Common myeloid progenitor, CD34-positive (primary cell): ENCODE results near the gene ZNF775.

Experiments
- CTCF ChIA-PET: fragments of 350-600 bp; sonication (Branson Sonifier 250); formaldehyde crosslinking; loops from one replicate; lab custom pipeline; 2021; ENCODE audit warnings: antibody characterized with exemption; lab: Charles Lee
- POLR2A ChIA-PET: fragments of 350-600 bp; sonication (Branson Sonifier 250); formaldehyde crosslinking; loops from one replicate; lab custom pipeline; 2021; ENCODE audit warnings: antibody characterized with exemption; lab: Charles Lee
- DNase-seq, 3 donors: peaks; one replicate each; pipeline versions ENCODE4 v3.0.0 to v3.0.0-alpha.2; 2013
- H3K27ac ChIP-seq, 2 experiments: 1 replicate in 1 of 2; 2 replicates in 1 of 2; pipeline ENCODE4 v1.7.0; 2013; ENCODE audit warnings: inconsistent platforms in 2 of 2, low read length in 2 of 2, mild to moderate bottlenecking in 2 of 2, low read depth in 1 of 2, moderate library complexity in 1 of 2; ENCODE audit not compliant: severe bottlenecking in 2 of 2, insufficient read depth in 1 of 2, poor library complexity in 1 of 2
- H3K27me3 ChIP-seq, 5 experiments: replicated peaks in 2 of 5; 1 replicate in 3 of 5; 2 replicates in 2 of 5; pipeline versions ENCODE4 v1.6.1 to v1.7.0; 2013; ENCODE audit warnings: low read length in 4 of 5, mild to moderate bottlenecking in 2 of 5, moderate library complexity in 2 of 5, inconsistent platforms in 1 of 5; ENCODE audit not compliant: insufficient read depth in 5 of 5, control insufficient read depth in 4 of 5
- H3K36me3 ChIP-seq, 4 experiments: 1 replicate in 2 of 4; 2 replicates in 2 of 4; pipeline versions ENCODE4 v1.6.1 to v1.7.0; 2013; ENCODE audit warnings: low read length in 3 of 4, control low read depth in 1 of 4, mild to moderate bottlenecking in 1 of 4; ENCODE audit not compliant: control insufficient read depth in 4 of 4, insufficient read depth in 4 of 4
- H3K4me1 ChIP-seq, 4 experiments: 1 replicate in 3 of 4; 2 replicates in 1 of 4; pipeline versions ENCODE4 v1.6.1 to v1.7.1; 2013; ENCODE audit warnings: low read length in 3 of 4, mild to moderate bottlenecking in 3 of 4, control low read depth in 1 of 4, inconsistent platforms in 1 of 4, moderate library complexity in 1 of 4; ENCODE audit not compliant: control insufficient read depth in 4 of 4, insufficient read depth in 4 of 4; ENCODE audit errors: control extremely low read depth in 1 of 4
- H3K4me3 ChIP-seq, 7 experiments: 1 replicate in 4 of 7; 2 replicates in 3 of 7; pipeline versions ENCODE4 v1.5.1 to v1.7.0; 2013; ENCODE audit warnings: mild to moderate bottlenecking in 7 of 7, low read length in 6 of 7, moderate library complexity in 6 of 7, inconsistent platforms in 2 of 7, low read depth in 2 of 7, control low read depth in 1 of 7; ENCODE audit not compliant: insufficient read depth in 4 of 7, control insufficient read depth in 1 of 7; ENCODE audit errors: extremely low read depth in 1 of 7
- H3K9me3 ChIP-seq, 5 experiments: 1 replicate in 4 of 5; 2 replicates in 1 of 5; pipeline versions ENCODE4 v1.6.1 to v1.7.1; 2013; ENCODE audit warnings: low read length in 4 of 5, mild to moderate bottlenecking in 2 of 5, inconsistent platforms in 1 of 5, low read depth in 1 of 5, moderate library complexity in 1 of 5; ENCODE audit not compliant: control insufficient read depth in 4 of 5, insufficient read depth in 2 of 5; ENCODE audit errors: control extremely low read depth in 1 of 5
- WGBS: methylation state at CpG from one replicate; pipeline ENCODE4 v1.1.5; 2013; ENCODE audit not compliant: insufficient coverage; 5-methylcytosine and 5-hydroxymethylcytosine counted together

The ZNF775 gene

DNA sequence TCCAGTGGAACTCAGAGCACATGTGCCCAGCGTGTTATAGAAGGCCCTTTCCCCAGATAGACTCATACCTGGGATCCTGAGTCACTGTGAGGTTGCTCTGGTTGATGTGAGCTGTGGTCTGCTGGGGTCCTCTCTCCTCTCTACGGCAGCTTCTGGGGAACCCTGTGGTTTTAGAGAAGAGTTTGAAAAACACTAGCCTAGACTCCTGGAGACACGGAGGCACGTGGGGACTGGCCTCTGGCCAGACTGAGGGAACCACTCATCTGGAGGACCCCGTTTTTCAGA, 10.3 kb downstream of the ZNF775 start:
- no peak for DNase-seq
- H3K27ac ChIP-seq, result no peak overlapping the region
- POLR2A ChIA-PET, result interaction anchor here (1.5 kb wide), 1 partner anchor 15 kb away, joined by 6 read pairs; a partner anchor contains a TSS
- peaks cover 0 to 8% (median 0%) of the 10 kb centered on the region in 4 experiments for H3K4me1 ChIP-seq
- H3K27me3 ChIP-seq, result no peaks in the 10 kb centered on the region
- H3K36me3 ChIP-seq, result peaks cover 0 to 9% (median 8%) of the 10 kb centered on the region in 4 experiments
- no peaks in the 10 kb centered on the region for H3K9me3 ChIP-seq
- CTCF ChIA-PET, result interaction anchor here (0.6 to 1.9 kb wide), 9 partner anchors 11 to 104 kb away, joined by 3 to 7 read pairs (median 4); partner anchors contain the start of gene ZNF775
- 100% methylated on average over 1 of the region's 5 CpGs for WGBS
- H3K4me3 ChIP-seq, result no peak overlapping the region

DNA sequence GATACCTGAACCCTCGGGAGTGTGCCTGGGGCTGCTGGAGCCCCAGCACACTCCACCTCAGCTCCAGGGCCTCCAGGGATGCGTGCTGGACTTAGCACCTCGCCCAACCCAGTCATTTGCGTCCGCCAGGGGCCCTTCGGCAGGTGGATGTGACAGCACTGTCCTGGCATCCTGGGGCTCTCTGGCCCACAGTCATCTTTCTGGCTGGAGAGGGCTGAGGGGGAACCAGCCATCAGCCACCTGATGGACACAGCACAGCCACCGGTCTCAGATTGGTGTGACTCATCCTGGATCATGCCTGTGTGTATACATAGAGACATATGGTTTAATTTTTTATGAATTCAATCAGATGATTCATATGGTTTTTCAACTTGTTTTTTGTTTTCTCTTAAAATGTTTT, 11.1 kb downstream of the ZNF775 start:
- Histone ChIP-seq H3K27ac (no peak overlapping the region), H3K27me3 (no peaks in the 10 kb centered on the region), H3K9me3 (no peaks in the 10 kb centered on the region), H3K4me1 (peaks cover 0 to 3% (median 0%) of the 10 kb centered on the region in 4 experiments), H3K4me3 (no peak overlapping the region), H3K36me3 (peaks cover 0 to 9% (median 8%) of the 10 kb centered on the region in 4 experiments)
- CTCF ChIA-PET, result no interaction called here
- POLR2A ChIA-PET, result no interaction called here
- no peak for DNase-seq
- whole genome bisulfite sequencing, result 98% methylated on average over 7 of the region's 7 CpGs

DNA sequence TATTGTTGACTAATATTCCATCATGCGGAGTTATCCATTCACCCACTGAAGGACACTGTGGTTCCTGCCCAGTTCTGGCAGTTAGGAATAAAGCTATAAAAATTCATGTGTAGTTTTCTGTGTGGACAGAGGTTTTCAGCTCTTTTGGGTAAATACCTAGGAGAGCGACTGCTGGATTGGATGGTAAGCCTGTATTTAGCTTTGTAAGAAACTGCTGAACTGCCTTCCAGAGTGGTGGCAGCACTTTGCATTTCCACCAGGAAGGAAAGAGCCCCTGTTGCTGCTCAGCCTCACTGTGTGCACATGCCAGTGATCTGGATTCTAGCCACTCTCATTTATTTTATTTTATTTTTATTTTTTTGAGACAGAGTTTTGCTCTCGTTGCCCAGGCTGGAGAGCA, 14.2 kb downstream of the ZNF775 start:
- ChIA-PET POLR2A (interaction anchor here (0.7 kb wide), 1 partner anchor 397 kb away, joined by 3 read pairs; no protein-coding TSS in a partner anchor), CTCF (interaction anchor here (0.7 to 2.1 kb wide), 8 partner anchors 9 to 38 kb away, joined by 3 to 8 read pairs (median 3); a partner anchor contains a TSS)
- Histone ChIP-seq H3K27me3 (no peaks in the 10 kb centered on the region), H3K27ac (no peak overlapping the region), H3K4me3 (no peak overlapping the region), H3K36me3 (peaks cover 0 to 30% (median 20%) of the 10 kb centered on the region in 4 experiments), H3K9me3 (no peaks in the 10 kb centered on the region), H3K4me1 (peaks cover 0 to 3% (median 0%) of the 10 kb centered on the region in 4 experiments)
- WGBS, result 100% methylated on average over 1 of the region's 3 CpGs
- no peak for DNase-seq

DNA sequence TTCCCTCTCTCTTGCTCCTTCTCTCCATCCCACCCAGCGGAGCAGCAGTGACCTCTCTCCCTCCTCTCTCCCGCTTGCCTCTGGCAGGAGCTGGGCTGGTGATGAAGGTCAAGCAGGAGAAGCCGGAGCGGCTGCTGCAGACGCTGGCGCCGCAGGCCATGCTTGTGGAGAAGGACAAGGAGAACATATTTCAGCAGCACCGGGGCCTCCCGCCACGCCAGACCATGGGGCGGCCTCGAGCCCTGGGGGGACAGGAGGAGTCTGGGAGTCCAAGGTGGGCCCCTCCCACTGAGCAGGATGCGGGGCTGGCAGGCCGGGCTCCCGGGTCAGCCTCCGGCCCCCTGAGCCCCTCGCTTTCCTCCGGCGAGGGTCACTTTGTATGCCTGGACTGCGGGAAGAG, 17.3 kb downstream of the ZNF775 start:
- no peak for DNase-seq
- Histone ChIP-seq H3K9me3 (no peaks in the 10 kb centered on the region), H3K36me3 (peaks cover 0 to 32% (median 16%) of the 10 kb centered on the region in 4 experiments), H3K27me3 (no peaks in the 10 kb centered on the region), H3K4me1 (no peaks in the 10 kb centered on the region), H3K4me3 (no peak overlapping the region), H3K27ac (no peak overlapping the region)
- CTCF ChIA-PET, result interaction anchor here (1.0 to 1.9 kb wide), 3 partner anchors 8 to 13 kb away, joined by 3 to 6 read pairs (median 5); no protein-coding TSS in a partner anchor
- POLR2A ChIA-PET, result no interaction called here
- 96% methylated on average over 17 of the region's 20 CpGs for WGBS

DNA sequence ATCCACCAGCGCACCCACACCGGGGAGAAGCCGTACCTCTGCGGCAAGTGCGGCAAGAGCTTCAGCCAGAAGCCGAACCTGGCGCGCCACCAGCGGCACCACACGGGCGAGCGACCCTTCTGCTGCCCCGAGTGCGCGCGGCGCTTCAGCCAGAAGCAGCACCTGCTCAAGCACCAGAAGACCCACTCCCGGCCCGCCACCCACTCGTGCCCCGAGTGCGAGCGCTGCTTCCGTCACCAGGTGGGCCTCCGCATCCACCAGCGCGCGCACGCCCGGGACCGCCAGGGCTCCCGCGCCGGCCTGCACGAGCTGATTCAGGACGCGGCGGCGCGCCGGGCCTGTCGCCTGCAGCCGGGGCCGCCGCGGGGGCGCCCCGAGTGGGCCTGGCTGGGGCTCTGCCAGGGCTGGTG, 17.7 kb downstream of the ZNF775 start:
- WGBS, result 97% methylated on average over 44 of the region's 48 CpGs
- Histone ChIP-seq H3K4me1 (no peaks in the 10 kb centered on the region), H3K36me3 (peaks cover 0 to 32% (median 16%) of the 10 kb centered on the region in 4 experiments), H3K27ac (no peak overlapping the region), H3K9me3 (no peaks in the 10 kb centered on the region), H3K4me3 (no peak overlapping the region), H3K27me3 (no peaks in the 10 kb centered on the region)
- no peak for DNase-seq
- POLR2A ChIA-PET, result no interaction called here
- CTCF ChIA-PET, result interaction anchor here (1.0 to 1.9 kb wide), 3 partner anchors 8 to 13 kb away, joined by 3 to 6 read pairs (median 5); no protein-coding TSS in a partner anchor

DNA sequence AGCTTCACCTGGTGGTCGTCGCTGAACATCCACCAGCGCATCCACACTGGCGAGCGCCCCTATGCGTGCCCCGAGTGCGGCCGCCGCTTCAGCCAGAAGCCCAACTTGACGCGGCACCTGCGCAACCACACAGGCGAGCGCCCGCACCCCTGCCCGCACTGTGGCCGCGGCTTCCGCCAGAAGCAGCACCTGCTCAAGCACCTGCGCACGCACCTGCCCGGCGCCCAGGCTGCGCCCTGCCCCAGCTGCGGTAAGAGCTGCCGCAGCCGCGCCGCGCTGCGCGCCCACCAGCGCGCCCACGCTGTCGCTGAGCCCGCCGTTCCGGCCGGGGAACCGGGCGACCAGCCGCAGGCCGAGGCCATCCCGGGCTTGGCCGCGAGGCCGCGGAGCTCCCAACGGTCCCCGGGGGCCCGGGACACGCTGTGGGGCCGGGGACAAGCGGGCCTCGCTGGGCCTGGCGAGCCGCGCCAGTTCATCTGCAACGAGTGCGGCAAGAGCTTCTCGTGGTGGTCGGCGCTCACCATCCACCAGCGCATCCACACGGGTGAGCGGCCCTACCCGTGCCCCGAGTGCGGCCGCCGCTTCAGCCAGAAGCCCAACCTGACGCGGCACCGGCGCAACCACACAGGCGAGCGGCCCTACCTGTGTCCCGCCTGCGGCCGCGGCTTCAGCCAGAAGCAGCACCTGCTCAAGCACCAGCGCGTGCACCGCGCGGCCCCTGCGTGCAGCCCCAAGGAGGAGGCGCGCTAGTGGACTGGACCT, 18.4 kb downstream of the ZNF775 start:
- Histone ChIP-seq H3K4me3 (no peak overlapping the region), H3K9me3 (no peaks in the 10 kb centered on the region), H3K4me1 (no peaks in the 10 kb centered on the region), H3K27ac (no peak overlapping the region), H3K27me3 (no peaks in the 10 kb centered on the region), H3K36me3 (peaks cover 0 to 32% (median 16%) of the 10 kb centered on the region in 4 experiments)
- no peak for DNase-seq
- CTCF ChIA-PET, result interaction anchor here (1.8 to 1.9 kb wide), 2 partner anchors 11 to 14 kb away, joined by 5 to 6 read pairs; no protein-coding TSS in a partner anchor
- POLR2A ChIA-PET, result no interaction called here
- 97% methylated on average over 81 of the region's 91 CpGs for WGBS
